ENCODE results near the gene ATP6V0E2.

GRCh38 chr7:149870701-149871483 is 2.9 kb upstream of the ATP6V0E2 start:
- TF ChIP-seq CTCF (IDR thresholded peaks at IDR 0.05; ENCODE audit: insufficient read depth, low read depth, low read length) (no peak), EZH2 (IDR thresholded peaks at IDR 0.05; ENCODE audit: insufficient read depth, low read length) (no peak)

Measured in astrocyte (in vitro differentiated cells and primary cell).